Kidney glomerular epithelial cell (primary cell): ENCODE measurements around the gene FHAD1.

Experiments
- DNase-seq: peaks from one replicate; lab custom pipeline; 2025; lab: John Stamatoyannopoulos, UW

Gene FHAD1

GRCh38 chr1:15439325-15439724 is 192.3 kb downstream of the FHAD1 start:
- DNase-seq, result no peak

- DNase-seq, result no peak
These were observed 193.3 kb downstream of the FHAD1 start for GRCh38 chr1:15440357-15440756.

- DNase-seq, result no peak
These were observed 194.2 kb downstream of the FHAD1 start for GRCh38 chr1:15441247-15441646.

GRCh38 chr1:15442119-15442518 is 195.1 kb downstream of the FHAD1 start:
- no peak for DNase-seq

- no peak for DNase-seq
These were observed 195.7 kb downstream of the FHAD1 start for GRCh38 chr1:15442759-15443158.

- DNase-seq, result no peak
These were observed 196.3 kb downstream of the FHAD1 start for GRCh38 chr1:15443281-15443680.

- DNase-seq, result no peak
These were observed 197.7 kb downstream of the FHAD1 start for GRCh38 chr1:15444468-15445389.

- no peak for DNase-seq
These were observed 198.5 kb downstream of the FHAD1 start for GRCh38 chr1:15445390-15446122.

- DNase-seq, result no peak
These were observed 199.2 kb downstream of the FHAD1 start for GRCh38 chr1:15446212-15446611.
